Fibroblast of lung (primary cell): Measurements from ENCODE around the gene MAP3K1. TPM values are rescaled to one million over a fixed set of nuclear protein-coding genes. Genes with fewer than 3 reads are reported as not detected.

Source experiments
- DNase-seq, 2 donors: peaks; one replicate each; pipeline versions ENCODE4 v3.0.0 to v3.0.0-alpha.2; 2010; ENCODE audit warnings: low read depth in 2 of 2
- H2AFZ ChIP-seq: 2 replicates; pipeline ENCODE4 v1.5.1; 2012; ENCODE audit warnings: low read length, control low read depth, inconsistent platforms
- H3K27ac ChIP-seq: 2 replicates; pipeline ENCODE4 v1.5.1; 2011; ENCODE audit warnings: low read length, control low read depth; ENCODE audit not compliant: insufficient read depth
- H3K27me3 ChIP-seq: 2 replicates; pipeline ENCODE4 v1.5.1; 2011; ENCODE audit warnings: mild to moderate bottlenecking, low read length; ENCODE audit not compliant: control insufficient read depth, insufficient read depth
- H3K36me3 ChIP-seq: 2 replicates; pipeline ENCODE4 v1.5.1; 2011; ENCODE audit warnings: low read length; ENCODE audit not compliant: control insufficient read depth, insufficient read depth
- H3K4me1 ChIP-seq: 2 replicates; pipeline ENCODE4 v1.5.1; 2011; ENCODE audit warnings: low read length; ENCODE audit not compliant: control insufficient read depth, insufficient read depth; ENCODE audit errors: extremely low read depth
- H3K4me2 ChIP-seq: 2 replicates; pipeline ENCODE4 v1.5.1; 2011; ENCODE audit warnings: low read length, control low read depth; ENCODE audit not compliant: insufficient read depth; ENCODE audit errors: extremely low read depth
- H3K4me3 ChIP-seq, 4 experiments: fragments of 200-600 bp in 1 of 4; sonication (generic) in 1 of 4; replicated peaks in 1 of 4; 2 replicates each; pipeline ENCODE4 v1.5.1; 2011 to 2016; ENCODE audit warnings: low read length in 4 of 4, low read depth in 3 of 4, mild to moderate bottlenecking in 3 of 4, control low read depth in 2 of 4, inconsistent platforms in 1 of 4, mixed read lengths in 1 of 4; ENCODE audit not compliant: insufficient read depth in 1 of 4; ENCODE audit errors: control extremely low read depth in 1 of 4
- H3K79me2 ChIP-seq: 2 replicates; pipeline ENCODE4 v1.5.1; 2012; ENCODE audit warnings: mild to moderate bottlenecking, low read length, inconsistent platforms; ENCODE audit not compliant: control insufficient read depth, insufficient read depth
- H3K9ac ChIP-seq: 2 replicates; pipeline ENCODE4 v1.5.1; 2011; ENCODE audit warnings: mild to moderate bottlenecking, low read length, control low read depth; ENCODE audit not compliant: insufficient read depth
- H3K9me3 ChIP-seq: 2 replicates; pipeline ENCODE4 v1.5.1; 2012; ENCODE audit warnings: low read depth, low read length; ENCODE audit not compliant: control insufficient read depth, insufficient read depth
- H4K20me1 ChIP-seq: 2 replicates; pipeline ENCODE4 v1.5.1; 2011; ENCODE audit warnings: low read length; ENCODE audit not compliant: control insufficient read depth, insufficient read depth; ENCODE audit errors: extremely low read depth
- EZH2 ChIP-seq: IDR thresholded peaks from 2 replicates; pipeline ENCODE4 v1.5.1; 2012; ENCODE audit warnings: low read length, control low read depth, mild to moderate bottlenecking; ENCODE audit errors: missing control alignments
- polyA plus RNA-seq, 2 donors: library from polyadenylated mRNA; depleted of rRNA in 1 of 2; stranded (reverse) in 1 of 2; unstranded in 1 of 2; fragments of >200 nt; gene quantifications; 2 replicates each; pipeline ENCODE4 v1.2.1, GENCODE V29; 2011 to 2012; ENCODE audit warnings: missing spikeins in 1 of 2
- total RNA-seq: library from RNA; depleted of rRNA; stranded (reverse); fragments of >200 nt; gene quantifications from 2 replicates; pipeline ENCODE4 v1.2.1, GENCODE V29; 2014
- TF ChIP-seq, protein P1 (sequence below), 2 donors: IDR thresholded peaks in 1 of 2; conservative IDR thresholded peaks in 1 of 2; 1 replicate in 1 of 2; 2 replicates in 1 of 2; pipeline ENCODE4 v1.5.1; 2011 to 2012; ENCODE audit warnings: low read length in 2 of 2, control low read depth in 1 of 2, inconsistent platforms in 1 of 2, low read depth in 1 of 2, mild to moderate bottlenecking in 1 of 2

The MAP3K1 gene
- total and polyA plus RNA-seq, 2 donors (not counting 1 experiment from before 2014, with no cell fraction given) = 5.3 to 6.8 TPM

DNA sequence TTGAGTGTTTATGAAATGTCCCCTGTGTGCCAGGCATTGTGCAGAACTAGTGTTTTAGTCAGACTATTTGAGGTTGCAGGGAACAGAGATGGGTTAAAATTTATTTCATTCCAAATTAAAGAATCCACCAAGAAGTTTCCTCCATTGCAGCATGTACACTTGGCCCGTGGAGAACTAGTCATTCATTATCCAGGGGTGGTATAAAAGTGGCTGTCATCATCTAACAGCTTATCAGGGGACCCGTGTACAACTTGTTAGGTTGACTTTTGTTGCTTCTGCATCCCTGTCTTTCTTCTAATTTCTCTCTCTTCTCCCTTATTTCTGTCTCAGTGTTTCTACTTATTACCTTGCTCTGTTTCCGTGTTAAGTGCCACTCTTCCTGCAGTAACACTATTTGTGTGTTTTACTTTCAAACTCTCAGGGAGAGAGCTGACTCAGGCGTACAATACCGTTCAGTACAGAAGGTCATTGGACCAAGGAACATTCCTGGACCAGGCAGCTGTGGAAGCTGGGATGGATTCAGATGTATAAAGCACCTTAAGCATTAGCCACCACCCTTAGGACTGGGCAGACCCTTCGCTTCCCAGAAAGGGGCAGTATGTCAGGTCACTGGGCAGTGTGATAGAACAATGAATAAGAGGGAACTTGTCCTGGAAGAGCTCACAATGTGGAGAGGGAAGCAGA, 36.1 kb downstream of the MAP3K1 start:
- no peaks in the 10 kb centered on the region for H3K27me3 ChIP-seq
- H3K36me3 ChIP-seq = no peaks in the 10 kb centered on the region
- DNase-seq = peak; percentile 15 to 61
- H3K4me1 ChIP-seq = peaks cover 3% of the 10 kb centered on the region
- no peak overlapping the region for H3K9ac ChIP-seq
- H3K4me2 ChIP-seq = peak overlapping the region; percentile 32
- peak overlapping the region in 1 of 4 experiments; percentile 8 for H3K4me3 ChIP-seq
- no peaks in the 10 kb centered on the region for H3K9me3 ChIP-seq
- peaks cover 12% of the 10 kb centered on the region for H3K79me2 ChIP-seq
- H3K27ac ChIP-seq = no peak overlapping the region
- H2AFZ ChIP-seq = no peak overlapping the region
- TF ChIP-seq, protein P1, sequence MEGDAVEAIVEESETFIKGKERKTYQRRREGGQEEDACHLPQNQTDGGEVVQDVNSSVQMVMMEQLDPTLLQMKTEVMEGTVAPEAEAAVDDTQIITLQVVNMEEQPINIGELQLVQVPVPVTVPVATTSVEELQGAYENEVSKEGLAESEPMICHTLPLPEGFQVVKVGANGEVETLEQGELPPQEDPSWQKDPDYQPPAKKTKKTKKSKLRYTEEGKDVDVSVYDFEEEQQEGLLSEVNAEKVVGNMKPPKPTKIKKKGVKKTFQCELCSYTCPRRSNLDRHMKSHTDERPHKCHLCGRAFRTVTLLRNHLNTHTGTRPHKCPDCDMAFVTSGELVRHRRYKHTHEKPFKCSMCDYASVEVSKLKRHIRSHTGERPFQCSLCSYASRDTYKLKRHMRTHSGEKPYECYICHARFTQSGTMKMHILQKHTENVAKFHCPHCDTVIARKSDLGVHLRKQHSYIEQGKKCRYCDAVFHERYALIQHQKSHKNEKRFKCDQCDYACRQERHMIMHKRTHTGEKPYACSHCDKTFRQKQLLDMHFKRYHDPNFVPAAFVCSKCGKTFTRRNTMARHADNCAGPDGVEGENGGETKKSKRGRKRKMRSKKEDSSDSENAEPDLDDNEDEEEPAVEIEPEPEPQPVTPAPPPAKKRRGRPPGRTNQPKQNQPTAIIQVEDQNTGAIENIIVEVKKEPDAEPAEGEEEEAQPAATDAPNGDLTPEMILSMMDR (conservative IDR thresholded peaks at IDR 0.05 in 1 of 2, IDR thresholded peaks at IDR 0.05 in 1 of 2; ENCODE audit: low read depth in 1 of 2, low read length in 2 of 2) = no peak
- TF ChIP-seq EZH2 = no peak
- H4K20me1 ChIP-seq = no peaks in the 10 kb centered on the region

- H3K27ac ChIP-seq = no peak overlapping the region
- H3K9me3 ChIP-seq = no peaks in the 10 kb centered on the region
- H3K4me3 ChIP-seq = no peak overlapping the region
- H2AFZ ChIP-seq = no peak overlapping the region
- no peaks in the 10 kb centered on the region for H4K20me1 ChIP-seq
- peaks cover 3% of the 10 kb centered on the region for H3K4me1 ChIP-seq
- peaks cover 10% of the 10 kb centered on the region for H3K79me2 ChIP-seq
- H3K9ac ChIP-seq = no peak overlapping the region
- no peaks in the 10 kb centered on the region for H3K27me3 ChIP-seq
- TF ChIP-seq, protein P1 (conservative IDR thresholded peaks at IDR 0.05 in 1 of 2, IDR thresholded peaks at IDR 0.05 in 1 of 2; ENCODE audit: low read depth in 1 of 2, low read length in 2 of 2) = no peak
- no peak for TF ChIP-seq EZH2
- peak overlapping the region; percentile 11 for H3K4me2 ChIP-seq
- no peaks in the 10 kb centered on the region for H3K36me3 ChIP-seq
- DNase-seq = peak; percentile 52 to 63
These were observed 37.1 kb downstream of the MAP3K1 start for GRCh38 chr5:56852228-56853000.

GRCh38 chr5:56853698-56854097, 38.3 kb downstream of the MAP3K1 start:
- H3K36me3 ChIP-seq = no peaks in the 10 kb centered on the region
- DNase-seq = no peak
- peaks cover 9% of the 10 kb centered on the region for H3K79me2 ChIP-seq
- TF ChIP-seq, protein P1 (conservative IDR thresholded peaks at IDR 0.05 in 1 of 2, IDR thresholded peaks at IDR 0.05 in 1 of 2; ENCODE audit: low read depth in 1 of 2, low read length in 2 of 2) = no peak
- TF ChIP-seq EZH2 = no peak
- H4K20me1 ChIP-seq = no peaks in the 10 kb centered on the region
- no peak overlapping the region for H3K27ac ChIP-seq
- H3K4me2 ChIP-seq = no peak overlapping the region
- H3K9me3 ChIP-seq = no peaks in the 10 kb centered on the region
- no peak overlapping the region for H2AFZ ChIP-seq
- H3K27me3 ChIP-seq = no peaks in the 10 kb centered on the region
- H3K4me3 ChIP-seq = no peak overlapping the region
- peaks cover 3% of the 10 kb centered on the region for H3K4me1 ChIP-seq
- no peak overlapping the region for H3K9ac ChIP-seq
